H9 (cell line): ENCODE results near the gene HCFC1. TPM values are rescaled to one million over a fixed set of nuclear protein-coding genes. Genes with fewer than 3 reads are reported as not detected.

Experiments used
- DNase-seq: peaks from one replicate; pipeline ENCODE4 v3.0.0-alpha.2; 2017
- H2AFZ ChIP-seq: one replicate; pipeline ENCODE4 v1.6.1; 2013; ENCODE audit warnings: mild to moderate bottlenecking, low read length, control low read depth, moderate library complexity
- H2AK5ac ChIP-seq: 2 replicates; pipeline ENCODE4 v1.6.1; 2013; ENCODE audit warnings: low read length, control low read depth, mixed read lengths; ENCODE audit not compliant: insufficient read length
- H2BK120ac ChIP-seq: one replicate; pipeline ENCODE4 v1.6.1; 2013; ENCODE audit warnings: low read depth, mild to moderate bottlenecking, low read length, control low read depth, inconsistent platforms; ENCODE audit not compliant: poor library complexity, severe bottlenecking
- H2BK12ac ChIP-seq: 2 replicates; pipeline ENCODE4 v1.6.1; 2013; ENCODE audit warnings: low read length, control low read depth, mixed read lengths, low read depth; ENCODE audit not compliant: insufficient read length
- H2BK15ac ChIP-seq: 2 replicates; pipeline ENCODE4 v1.6.1; 2013; ENCODE audit warnings: low read depth, low read length, control low read depth
- H2BK20ac ChIP-seq: one replicate; pipeline ENCODE4 v1.6.1; 2013; ENCODE audit warnings: low read depth, mild to moderate bottlenecking, low read length, control low read depth, inconsistent platforms; ENCODE audit not compliant: poor library complexity, severe bottlenecking
- H2BK5ac ChIP-seq: 2 replicates; pipeline ENCODE4 v1.6.1; 2013; ENCODE audit warnings: low read length, control low read depth, mixed read lengths; ENCODE audit not compliant: insufficient read length
- H3K14ac ChIP-seq: 2 replicates; pipeline ENCODE4 v1.6.1; 2013; ENCODE audit warnings: low read length, control low read depth; ENCODE audit not compliant: insufficient read depth
- H3K18ac ChIP-seq: 2 replicates; pipeline ENCODE4 v1.6.1; 2013; ENCODE audit warnings: low read depth, mild to moderate bottlenecking, mixed read lengths, low read length, control low read depth; ENCODE audit not compliant: insufficient read length
- H3K23ac ChIP-seq: 2 replicates; pipeline ENCODE4 v1.6.1; 2013; ENCODE audit warnings: low read length, control low read depth, mixed read lengths, low read depth; ENCODE audit not compliant: insufficient read length
- H3K23me2 ChIP-seq: 2 replicates; pipeline ENCODE4 v1.6.1; 2013; ENCODE audit warnings: low read depth, mild to moderate bottlenecking, mixed read lengths, low read length, control low read depth; ENCODE audit not compliant: insufficient read length, poor library complexity, severe bottlenecking
- H3K27ac ChIP-seq: 2 replicates; pipeline ENCODE4 v1.5.1; 2013; ENCODE audit warnings: low read length, control low read depth, mixed read lengths, low read depth; ENCODE audit not compliant: insufficient read length
- H3K27me3 ChIP-seq: 2 replicates; pipeline ENCODE4 v1.6.1; 2013; ENCODE audit warnings: low read length, control low read depth, inconsistent platforms; ENCODE audit not compliant: insufficient read depth
- H3K4ac ChIP-seq: 2 replicates; pipeline ENCODE4 v1.6.1; 2013; ENCODE audit warnings: low read depth, mild to moderate bottlenecking, control low read depth, inconsistent platforms, low read length, moderate library complexity
- H3K4me1 ChIP-seq: 2 replicates; pipeline ENCODE4 v1.6.1; 2013; ENCODE audit warnings: low read length, control low read depth, inconsistent platforms; ENCODE audit not compliant: insufficient read depth
- H3K4me2 ChIP-seq: 2 replicates; pipeline ENCODE4 v1.6.1; 2013; ENCODE audit warnings: low read length, control low read depth, mixed read lengths; ENCODE audit not compliant: insufficient read length, insufficient read depth
- H3K56ac ChIP-seq: 2 replicates; pipeline ENCODE4 v1.6.1; 2013; ENCODE audit warnings: low read depth, mild to moderate bottlenecking, mixed read lengths, low read length, control low read depth; ENCODE audit not compliant: insufficient read length
- H3K79me1 ChIP-seq: 2 replicates; pipeline ENCODE4 v1.6.1; 2013; ENCODE audit warnings: low read depth, mild to moderate bottlenecking, moderate library complexity, low read length, control low read depth, inconsistent platforms; ENCODE audit not compliant: insufficient read depth, poor library complexity, severe bottlenecking
- H3K79me2 ChIP-seq: 2 replicates; pipeline ENCODE4 v1.6.1; 2013; ENCODE audit warnings: low read length, control low read depth, inconsistent platforms; ENCODE audit not compliant: insufficient read depth
- H3K9ac ChIP-seq: 2 replicates; pipeline ENCODE4 v1.6.1; 2013; ENCODE audit warnings: low read length, control low read depth, mixed read lengths; ENCODE audit not compliant: insufficient read length; ENCODE audit errors: extremely low read depth
- H3K9me3 ChIP-seq: one replicate; pipeline ENCODE4 v1.6.1; 2013; ENCODE audit warnings: low read depth, low read length, inconsistent platforms; ENCODE audit not compliant: control insufficient read depth
- H3T11ph ChIP-seq: one replicate; pipeline ENCODE4 v1.6.1; 2013; ENCODE audit warnings: mild to moderate bottlenecking, low read length, control low read depth, inconsistent platforms
- H4K20me1 ChIP-seq: one replicate; pipeline ENCODE4 v1.6.1; 2013; ENCODE audit not compliant: control insufficient read depth, insufficient read length, insufficient read depth
- H4K5ac ChIP-seq: 2 replicates; pipeline ENCODE4 v1.6.1; 2013; ENCODE audit warnings: low read depth, mild to moderate bottlenecking, mixed read lengths, low read length, control low read depth; ENCODE audit not compliant: insufficient read length
- H4K8ac ChIP-seq: replicated peaks from 2 replicates; pipeline ENCODE4 v1.6.1; 2013; ENCODE audit warnings: low read length, control low read depth, mixed read lengths, low read depth; ENCODE audit not compliant: insufficient read length
- H4K91ac ChIP-seq: 2 replicates; pipeline ENCODE4 v1.6.1; 2013; ENCODE audit warnings: low read depth, mild to moderate bottlenecking, moderate library complexity, mixed read lengths, low read length, control low read depth; ENCODE audit not compliant: insufficient read length
- H3K27ac Mint-ChIP-seq, 3 experiments: 2 replicates in 2 of 3; 3 replicates in 1 of 3; pipeline ENCODE4 v1.8.0; 2020 to 2021; ENCODE audit warnings: mixed read lengths in 3 of 3, mild to moderate bottlenecking in 1 of 3, moderate library complexity in 1 of 3
- H3K27me3 Mint-ChIP-seq: 2 replicates; pipeline ENCODE4 v1.8.0; 2021; ENCODE audit warnings: low read depth, mild to moderate bottlenecking, moderate library complexity, mixed read lengths
- H3K36me3 Mint-ChIP-seq, 3 experiments: 2 replicates in 2 of 3; 3 replicates in 1 of 3; pipeline ENCODE4 v1.8.0; 2020 to 2021; ENCODE audit warnings: low read depth in 3 of 3, mixed read lengths in 3 of 3; ENCODE audit not compliant: insufficient read depth in 1 of 3
- H3K4me1 Mint-ChIP-seq, 2 experiments: 2 replicates each; pipeline ENCODE4 v1.8.0; 2020; ENCODE audit warnings: mixed read lengths in 2 of 2
- H3K4me3 Mint-ChIP-seq, 2 experiments: 2 replicates in 1 of 2; 3 replicates in 1 of 2; pipeline ENCODE4 v1.8.0; 2020 to 2021; ENCODE audit warnings: mild to moderate bottlenecking in 2 of 2, mixed read lengths in 2 of 2, moderate library complexity in 1 of 2
- H3K9me3 Mint-ChIP-seq, 2 experiments: 2 replicates in 1 of 2; 3 replicates in 1 of 2; pipeline ENCODE4 v1.8.0; 2020; ENCODE audit warnings: mild to moderate bottlenecking in 2 of 2, mixed read lengths in 2 of 2, moderate library complexity in 1 of 2
- WGBS: extraction: QIAGEN DNeasy Blood & Tissue Kit; methylation state at CpG from one replicate; pipeline ENCODE4 v1.1.7; 2013; ENCODE audit warnings: missing lambda C conversion rate, low lambda C conversion rate, mixed read lengths; ENCODE audit not compliant: insufficient read length; ENCODE audit errors: extremely low coverage; 5-methylcytosine and 5-hydroxymethylcytosine counted together
- total RNA-seq: library from RNA; stranded (reverse); gene quantifications from 2 replicates; pipeline ENCODE4 v1.2.1, GENCODE V29; 2021
- TF ChIP-seq, protein P1 (sequence below): fragments of 200-600 bp; sonication (generic); conservative IDR thresholded peaks from 3 replicates; pipeline ENCODE4 v1.8.0; 2021; ENCODE audit warnings: antibody characterized with exemption, mild to moderate bottlenecking

HCFC1 gene
- total RNA-seq, 1 experiment from 2014 or later = 144 TPM

DNA sequence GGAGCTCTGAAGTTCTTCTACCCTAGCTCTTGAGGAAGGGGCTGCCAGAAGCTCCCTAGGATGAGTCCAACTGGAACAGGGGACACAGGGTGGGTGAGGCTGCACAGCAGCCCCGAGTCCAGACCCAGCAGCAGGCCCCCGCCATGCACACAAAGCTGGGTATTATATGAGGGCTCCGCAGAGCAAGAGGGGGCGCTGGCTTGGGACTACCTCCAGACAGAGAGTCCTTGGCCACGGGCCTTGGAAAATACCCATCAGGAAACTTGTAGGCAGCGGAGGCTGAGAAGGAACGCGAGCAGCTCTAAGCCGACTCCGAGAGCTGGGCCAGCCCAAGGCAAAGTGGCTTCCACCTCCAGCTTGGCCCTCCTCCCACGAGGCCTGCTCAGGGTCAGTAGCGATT, 8.1 kb downstream of the HCFC1 start:
- H3K36me3 Mint-ChIP-seq = peaks cover 50 to 80% (median 71%) of the 10 kb centered on the region in 3 experiments

More for the DNA sequence above, 8.1 kb downstream of the HCFC1 start:
- Histone ChIP-seq H3T11ph (no peak overlapping the region), H3K23ac (no peak overlapping the region), H4K8ac (no peak overlapping the region), H3K9me3 (no peaks in the 10 kb centered on the region), H3K14ac (no peak overlapping the region), H3K23me2 (no peaks in the 10 kb centered on the region), H2BK15ac (no peak overlapping the region), H3K56ac (no peak overlapping the region), H3K4me2 (no peak overlapping the region), H2BK120ac (no peak overlapping the region), H3K79me2 (peaks cover 39% of the 10 kb centered on the region; the same call in 1 of the 2 replicates), H3K4me1 (peaks cover 4% of the 10 kb centered on the region; the same call in 1 of the 2 replicates), H4K91ac (no peak overlapping the region), H4K5ac (no peak overlapping the region), H3K18ac (no peak overlapping the region), H2BK5ac (no peak overlapping the region), H3K27ac (no peak overlapping the region), H3K27me3 (no peaks in the 10 kb centered on the region), H2AFZ (no peak overlapping the region), H3K4ac (no peak overlapping the region), H3K9ac (no peak overlapping the region), H2BK20ac (no peak overlapping the region), H2BK12ac (no peak overlapping the region), H4K20me1 (no peaks in the 10 kb centered on the region), H3K79me1 (peaks cover 5% of the 10 kb centered on the region), H2AK5ac (no peak overlapping the region)
- no peak overlapping the region for H3K4me3 Mint-ChIP-seq
- H3K9me3 Mint-ChIP-seq = peaks cover 0 to 3% of the 10 kb centered on the region in 2 experiments; a peak in 1 of 5 replicates
- DNase-seq = no peak
- no CpG with 5 or more reads among the region's 12 CpGs for WGBS
- no peak overlapping the region for H3K27ac Mint-ChIP-seq
- H3K4me1 Mint-ChIP-seq = peaks cover 24 to 27% of the 10 kb centered on the region in 2 experiments
- H3K27me3 Mint-ChIP-seq = peaks cover 1% of the 10 kb centered on the region; the same call in 1 of the 2 replicates
- TF ChIP-seq, protein P1, sequence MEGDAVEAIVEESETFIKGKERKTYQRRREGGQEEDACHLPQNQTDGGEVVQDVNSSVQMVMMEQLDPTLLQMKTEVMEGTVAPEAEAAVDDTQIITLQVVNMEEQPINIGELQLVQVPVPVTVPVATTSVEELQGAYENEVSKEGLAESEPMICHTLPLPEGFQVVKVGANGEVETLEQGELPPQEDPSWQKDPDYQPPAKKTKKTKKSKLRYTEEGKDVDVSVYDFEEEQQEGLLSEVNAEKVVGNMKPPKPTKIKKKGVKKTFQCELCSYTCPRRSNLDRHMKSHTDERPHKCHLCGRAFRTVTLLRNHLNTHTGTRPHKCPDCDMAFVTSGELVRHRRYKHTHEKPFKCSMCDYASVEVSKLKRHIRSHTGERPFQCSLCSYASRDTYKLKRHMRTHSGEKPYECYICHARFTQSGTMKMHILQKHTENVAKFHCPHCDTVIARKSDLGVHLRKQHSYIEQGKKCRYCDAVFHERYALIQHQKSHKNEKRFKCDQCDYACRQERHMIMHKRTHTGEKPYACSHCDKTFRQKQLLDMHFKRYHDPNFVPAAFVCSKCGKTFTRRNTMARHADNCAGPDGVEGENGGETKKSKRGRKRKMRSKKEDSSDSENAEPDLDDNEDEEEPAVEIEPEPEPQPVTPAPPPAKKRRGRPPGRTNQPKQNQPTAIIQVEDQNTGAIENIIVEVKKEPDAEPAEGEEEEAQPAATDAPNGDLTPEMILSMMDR = no peak
